Endodermal cell (in vitro differentiated cells): ENCODE data around the gene TNP2. TPM values are rescaled to one million over a fixed set of nuclear protein-coding genes. Genes with fewer than 3 reads are reported as not detected.
A peak's percentile ranks its signal among the peaks of the same experiment; 100 is the strongest.

Source experiments
- DNase-seq: peaks from one replicate; pipeline ENCODE4 v3.0.0-alpha.2; 2017
- H3K27ac ChIP-seq: 2 replicates; pipeline ENCODE4 v1.5.1; 2013; ENCODE audit warnings: mild to moderate bottlenecking, low read depth, low read length, moderate library complexity
- H3K27me3 ChIP-seq: 2 replicates; pipeline ENCODE4 v1.6.1; 2013; ENCODE audit warnings: mild to moderate bottlenecking, low read length, moderate library complexity; ENCODE audit not compliant: insufficient read depth, control insufficient read depth, poor library complexity, severe bottlenecking
- H3K36me3 ChIP-seq: 2 replicates; pipeline ENCODE4 v1.7.0; 2013; ENCODE audit warnings: mild to moderate bottlenecking, low read length, moderate library complexity; ENCODE audit not compliant: control insufficient read depth, insufficient read depth
- H3K4me1 ChIP-seq: one replicate; pipeline ENCODE4 v1.7.0; 2013; ENCODE audit warnings: low read length; ENCODE audit not compliant: control insufficient read depth, insufficient read depth
- H3K4me3 ChIP-seq: 2 replicates; pipeline ENCODE4 v1.5.1; 2013; ENCODE audit warnings: mild to moderate bottlenecking, low read length, moderate library complexity
- H3K9ac ChIP-seq: 2 replicates; pipeline ENCODE4 v1.6.1; 2013; ENCODE audit warnings: mild to moderate bottlenecking, low read length, moderate library complexity; ENCODE audit not compliant: poor library complexity, severe bottlenecking; ENCODE audit errors: extremely low read depth
- H3K9me3 ChIP-seq: 2 replicates; pipeline ENCODE4 v1.6.1; 2013; ENCODE audit warnings: mild to moderate bottlenecking, low read length, moderate library complexity; ENCODE audit not compliant: control insufficient read depth
- H3K27ac Mint-ChIP-seq: 2 replicates; pipeline ENCODE4 v1.8.0; 2020; ENCODE audit warnings: mixed read lengths
- H3K27me3 Mint-ChIP-seq: 2 replicates; pipeline ENCODE4 v1.8.0; 2021; ENCODE audit warnings: mild to moderate bottlenecking, mixed read lengths; ENCODE audit not compliant: insufficient read depth
- H3K36me3 Mint-ChIP-seq: 2 replicates; pipeline ENCODE4 v1.8.0; 2020; ENCODE audit warnings: low read depth, mixed read lengths
- H3K4me1 Mint-ChIP-seq: 2 replicates; pipeline ENCODE4 v1.8.0; 2020; ENCODE audit warnings: mixed read lengths
- H3K4me3 Mint-ChIP-seq: 2 replicates; pipeline ENCODE4 v1.8.0; 2020; ENCODE audit warnings: mild to moderate bottlenecking, moderate library complexity, mixed read lengths
- H3K9me3 Mint-ChIP-seq: 2 replicates; pipeline ENCODE4 v1.8.0; 2020; ENCODE audit warnings: mild to moderate bottlenecking, mixed read lengths
- CTCF ChIP-seq: fragments of 200-600 bp; sonication (generic); conservative IDR thresholded peaks from 2 replicates; pipeline ENCODE4 v1.5.0; 2021; ENCODE audit warnings: antibody characterized with exemption, mild to moderate bottlenecking
- WGBS, 2 experiments: methylation state at CpG; one replicate each; pipeline versions ENCODE4 v1.1.5 to v1.1.7; 2013; ENCODE audit warnings: missing lambda C conversion rate in 2 of 2, mixed read lengths in 1 of 2; ENCODE audit not compliant: insufficient coverage in 1 of 2, insufficient read length in 1 of 2; 5-methylcytosine and 5-hydroxymethylcytosine counted together
- total RNA-seq, 2 donors: library from RNA; stranded (reverse); fragmentation: NEBNext Ultra II Directional in 1 of 2; extraction: Animal tissue kit (Norgen Biotek cat#: 25700) in 1 of 2; gene quantifications; 2 replicates in 1 of 2; 3 replicates in 1 of 2; pipeline ENCODE4 v1.2.1, GENCODE V29; 2021

TNP2 gene
- total RNA-seq, 2 donors from 2014 or later: not detected

- H3K27ac Mint-ChIP-seq: no peak overlapping the region
- H3K4me1 Mint-ChIP-seq: no peaks in the 10 kb centered on the region
- WGBS, 2 experiments: 88 to 89% methylated on average over 9 to 10 of the region's 10 CpGs
Observed at GRCh38 chr16:11240636-11241473, 28.3 kb downstream of the TNP2 start.

GRCh38 chr16:11239644-11240632 is 29.2 kb downstream of the TNP2 start:
- DNase-seq: no peak
- H3K9ac ChIP-seq: no peak overlapping the region
- H3K27me3 Mint-ChIP-seq: peaks cover 2% of the 10 kb centered on the region
- no peaks in the 10 kb centered on the region for H3K9me3 Mint-ChIP-seq
- H3K4me3 ChIP-seq: no peak overlapping the region
- no peak overlapping the region for H3K4me3 Mint-ChIP-seq
- no peak overlapping the region for H3K27ac Mint-ChIP-seq
- 94 to 95% methylated on average over 6 to 10 of the region's 10 CpGs for WGBS, 2 experiments
- H3K4me1 Mint-ChIP-seq: no peaks in the 10 kb centered on the region
- H3K27me3 ChIP-seq: no peaks in the 10 kb centered on the region
- TF ChIP-seq CTCF: no peak
- H3K36me3 Mint-ChIP-seq: no peaks in the 10 kb centered on the region
- no peaks in the 10 kb centered on the region for H3K36me3 ChIP-seq
- H3K4me1 ChIP-seq: no peaks in the 10 kb centered on the region
- no peaks in the 10 kb centered on the region for H3K9me3 ChIP-seq
- H3K27ac ChIP-seq: no peak overlapping the region

More at GRCh38 chr16:11240636-11241473, 28.3 kb downstream of the TNP2 start:
- H3K9ac ChIP-seq: no peak overlapping the region
- no peaks in the 10 kb centered on the region for H3K27me3 ChIP-seq
- H3K4me1 ChIP-seq: no peaks in the 10 kb centered on the region
- Mint-ChIP-seq H3K9me3 (no peaks in the 10 kb centered on the region), H3K27me3 (peaks cover 2% of the 10 kb centered on the region), H3K4me3 (no peak overlapping the region), H3K36me3 (no peaks in the 10 kb centered on the region)
- H3K4me3 ChIP-seq: no peak overlapping the region
- H3K9me3 ChIP-seq: no peaks in the 10 kb centered on the region
- DNase-seq: no peak
- H3K27ac ChIP-seq: no peak overlapping the region
- H3K36me3 ChIP-seq: no peaks in the 10 kb centered on the region
- TF ChIP-seq CTCF: no peak

- H3K9ac ChIP-seq: no peak overlapping the region
- DNase-seq: peak; percentile 69
- no peaks in the 10 kb centered on the region for H3K36me3 ChIP-seq
- H3K27ac Mint-ChIP-seq: no peak overlapping the region
- no peaks in the 10 kb centered on the region for H3K4me1 Mint-ChIP-seq
- H3K9me3 Mint-ChIP-seq: no peaks in the 10 kb centered on the region
- H3K27me3 Mint-ChIP-seq: peaks cover 2% of the 10 kb centered on the region
- no peaks in the 10 kb centered on the region for H3K27me3 ChIP-seq
- no peaks in the 10 kb centered on the region for H3K9me3 ChIP-seq
- no peak for TF ChIP-seq CTCF
- H3K4me3 ChIP-seq: no peak overlapping the region
- H3K4me3 Mint-ChIP-seq: no peak overlapping the region
- whole genome bisulfite sequencing, 2 experiments: 95 to 97% methylated on average over 14 to 15 of the region's 15 CpGs
- H3K4me1 ChIP-seq: no peaks in the 10 kb centered on the region
- no peaks in the 10 kb centered on the region for H3K36me3 Mint-ChIP-seq
- H3K27ac ChIP-seq: no peak overlapping the region
Observed at GRCh38 chr16:11238272-11239202, 30.6 kb downstream of the TNP2 start.
